Ishikawa (cell line): ENCODE data around the gene SAMD9L.

Experiments used
- CEBPB ChIP-seq: IDR thresholded peaks from 2 replicates; pipeline ENCODE4 v1.6.1; 2012
- CREB1 ChIP-seq: IDR thresholded peaks from 2 replicates; pipeline ENCODE4 v1.6.1; 2012; ENCODE audit warnings: low read depth
- EGR1 ChIP-seq: IDR thresholded peaks from 2 replicates; pipeline ENCODE4 v1.6.1; 2012
- EP300 ChIP-seq: IDR thresholded peaks from 2 replicates; pipeline ENCODE4 v1.6.1; 2012; ENCODE audit warnings: borderline replicate concordance
- FOXM1 ChIP-seq: IDR thresholded peaks from 2 replicates; pipeline ENCODE4 v1.6.1; 2012; ENCODE audit warnings: low read depth, borderline replicate concordance
- NFIC ChIP-seq: IDR thresholded peaks from 2 replicates; pipeline ENCODE4 v1.6.1; 2012
- RAD21 ChIP-seq: IDR thresholded peaks from 2 replicates; pipeline ENCODE4 v1.6.1; 2012; ENCODE audit warnings: low read depth
- TAF1 ChIP-seq: IDR thresholded peaks from 2 replicates; pipeline ENCODE4 v1.6.1; 2012; ENCODE audit warnings: low read depth, mild to moderate bottlenecking
- TCF12 ChIP-seq: IDR thresholded peaks from 2 replicates; pipeline ENCODE4 v1.6.1; 2012; ENCODE audit warnings: low read depth
- TEAD4 ChIP-seq: IDR thresholded peaks from 2 replicates; pipeline ENCODE4 v1.6.1; 2012
- YY1 ChIP-seq: IDR thresholded peaks from 2 replicates; pipeline ENCODE4 v1.6.1; 2012; ENCODE audit warnings: low read depth
- ZBTB7A ChIP-seq: IDR thresholded peaks from 2 replicates; pipeline ENCODE4 v1.6.1; 2012; ENCODE audit warnings: low read depth
- TF ChIP-seq, protein P1 (sequence below): IDR thresholded peaks from 2 replicates; pipeline ENCODE4 v1.6.1; 2012
- TF ChIP-seq, protein P2 (sequence below): IDR thresholded peaks from 2 replicates; pipeline ENCODE4 v1.6.1; 2012; ENCODE audit warnings: low read depth, mild to moderate bottlenecking
- TF ChIP-seq, protein P3 (sequence below): IDR thresholded peaks from 2 replicates; pipeline ENCODE4 v1.6.1; 2012

SAMD9L gene

DNA sequence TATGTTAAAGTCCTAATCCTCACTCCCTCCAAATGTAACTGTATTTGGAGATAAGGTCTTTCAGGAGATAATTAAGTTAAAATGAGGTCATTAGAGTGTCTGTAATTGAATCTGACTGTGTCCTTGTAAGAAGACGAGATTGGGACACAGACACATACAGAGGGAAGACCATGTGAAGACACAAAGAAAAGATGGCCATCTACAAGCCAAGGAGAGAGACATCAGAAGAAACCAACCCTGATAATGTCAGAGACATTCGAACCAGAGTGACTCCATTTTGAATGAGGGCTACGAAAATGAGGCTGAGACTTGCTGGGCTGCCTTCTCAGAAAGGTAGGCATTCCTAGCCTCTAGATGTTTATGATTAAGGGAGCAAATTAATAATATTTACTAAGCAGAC is 542 bp upstream of the SAMD9L start:
- TF ChIP-seq FOXM1, result no peak
- TF ChIP-seq, protein P1, sequence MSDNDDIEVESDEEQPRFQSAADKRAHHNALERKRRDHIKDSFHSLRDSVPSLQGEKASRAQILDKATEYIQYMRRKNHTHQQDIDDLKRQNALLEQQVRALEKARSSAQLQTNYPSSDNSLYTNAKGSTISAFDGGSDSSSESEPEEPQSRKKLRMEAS, result no peak
- TF ChIP-seq, protein P2, sequence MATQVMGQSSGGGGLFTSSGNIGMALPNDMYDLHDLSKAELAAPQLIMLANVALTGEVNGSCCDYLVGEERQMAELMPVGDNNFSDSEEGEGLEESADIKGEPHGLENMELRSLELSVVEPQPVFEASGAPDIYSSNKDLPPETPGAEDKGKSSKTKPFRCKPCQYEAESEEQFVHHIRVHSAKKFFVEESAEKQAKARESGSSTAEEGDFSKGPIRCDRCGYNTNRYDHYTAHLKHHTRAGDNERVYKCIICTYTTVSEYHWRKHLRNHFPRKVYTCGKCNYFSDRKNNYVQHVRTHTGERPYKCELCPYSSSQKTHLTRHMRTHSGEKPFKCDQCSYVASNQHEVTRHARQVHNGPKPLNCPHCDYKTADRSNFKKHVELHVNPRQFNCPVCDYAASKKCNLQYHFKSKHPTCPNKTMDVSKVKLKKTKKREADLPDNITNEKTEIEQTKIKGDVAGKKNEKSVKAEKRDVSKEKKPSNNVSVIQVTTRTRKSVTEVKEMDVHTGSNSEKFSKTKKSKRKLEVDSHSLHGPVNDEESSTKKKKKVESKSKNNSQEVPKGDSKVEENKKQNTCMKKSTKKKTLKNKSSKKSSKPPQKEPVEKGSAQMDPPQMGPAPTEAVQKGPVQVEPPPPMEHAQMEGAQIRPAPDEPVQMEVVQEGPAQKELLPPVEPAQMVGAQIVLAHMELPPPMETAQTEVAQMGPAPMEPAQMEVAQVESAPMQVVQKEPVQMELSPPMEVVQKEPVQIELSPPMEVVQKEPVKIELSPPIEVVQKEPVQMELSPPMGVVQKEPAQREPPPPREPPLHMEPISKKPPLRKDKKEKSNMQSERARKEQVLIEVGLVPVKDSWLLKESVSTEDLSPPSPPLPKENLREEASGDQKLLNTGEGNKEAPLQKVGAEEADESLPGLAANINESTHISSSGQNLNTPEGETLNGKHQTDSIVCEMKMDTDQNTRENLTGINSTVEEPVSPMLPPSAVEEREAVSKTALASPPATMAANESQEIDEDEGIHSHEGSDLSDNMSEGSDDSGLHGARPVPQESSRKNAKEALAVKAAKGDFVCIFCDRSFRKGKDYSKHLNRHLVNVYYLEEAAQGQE, result no peak
- no peak for TF ChIP-seq ZBTB7A
- no peak for TF ChIP-seq CEBPB
- no peak for TF ChIP-seq TEAD4
- TF ChIP-seq EP300, result no peak
- no peak for TF ChIP-seq EGR1
- no peak for TF ChIP-seq CREB1

DNA sequence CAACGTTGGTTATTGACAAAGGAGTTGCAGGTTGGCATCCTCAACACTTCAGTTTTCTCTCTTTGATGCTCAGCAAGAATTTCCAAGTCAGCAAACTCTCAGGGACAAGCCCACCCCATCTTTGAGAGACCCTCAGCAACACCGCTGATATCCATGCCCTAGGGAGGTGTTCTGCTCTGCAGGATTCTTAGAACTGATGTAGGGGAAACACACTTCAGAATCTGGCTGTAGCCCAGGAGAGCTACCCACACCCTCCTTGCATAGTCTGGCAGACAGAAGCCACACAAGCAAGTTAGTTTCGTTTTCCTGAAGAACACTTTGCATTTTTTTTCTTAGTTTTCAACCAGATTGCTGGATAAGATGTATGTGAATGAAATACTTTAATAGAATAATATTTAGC is 822 bp downstream of the SAMD9L start:
- TF ChIP-seq ZBTB7A, result no peak

DNA sequence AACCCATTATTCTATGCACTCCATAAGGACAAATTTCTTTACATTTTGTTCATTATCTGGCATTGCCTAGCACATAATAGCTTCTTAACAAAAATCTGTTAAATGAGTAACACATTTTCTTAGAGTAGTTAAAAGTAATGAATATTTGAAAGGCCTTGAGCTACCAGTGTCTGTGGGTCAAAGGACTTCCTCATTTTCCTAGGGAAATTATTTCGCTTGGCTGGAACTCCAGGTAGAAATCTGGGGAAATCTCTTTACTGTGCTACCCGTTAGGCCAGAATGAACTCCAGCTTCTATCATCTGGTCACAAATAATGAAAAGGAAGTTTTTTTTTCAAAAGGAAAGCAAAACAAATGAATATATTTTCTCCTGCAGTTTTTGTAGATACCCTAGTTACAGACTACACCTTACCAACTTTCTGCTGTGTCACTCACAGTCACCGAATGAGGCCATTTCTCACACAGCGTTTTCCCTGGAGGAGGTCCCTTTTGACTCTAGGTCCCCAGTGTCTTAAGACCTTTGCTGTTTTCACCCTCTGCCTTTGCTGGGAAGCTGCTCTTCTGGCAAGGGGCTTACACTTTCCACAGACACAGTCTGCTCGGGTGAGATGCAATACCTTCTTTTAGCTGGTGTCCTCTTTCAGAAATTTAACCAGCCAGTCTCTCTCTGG is 1.6 kb downstream of the SAMD9L start:
- TF ChIP-seq, protein P3, sequence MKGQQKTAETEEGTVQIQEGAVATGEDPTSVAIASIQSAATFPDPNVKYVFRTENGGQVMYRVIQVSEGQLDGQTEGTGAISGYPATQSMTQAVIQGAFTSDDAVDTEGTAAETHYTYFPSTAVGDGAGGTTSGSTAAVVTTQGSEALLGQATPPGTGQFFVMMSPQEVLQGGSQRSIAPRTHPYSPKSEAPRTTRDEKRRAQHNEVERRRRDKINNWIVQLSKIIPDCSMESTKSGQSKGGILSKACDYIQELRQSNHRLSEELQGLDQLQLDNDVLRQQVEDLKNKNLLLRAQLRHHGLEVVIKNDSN, result no peak
- TF ChIP-seq NFIC (no peak), CREB1 (no peak), CEBPB (no peak), RAD21 (no peak), ZBTB7A (no peak), TAF1 (no peak), EGR1 (no peak), YY1 (no peak)

DNA sequence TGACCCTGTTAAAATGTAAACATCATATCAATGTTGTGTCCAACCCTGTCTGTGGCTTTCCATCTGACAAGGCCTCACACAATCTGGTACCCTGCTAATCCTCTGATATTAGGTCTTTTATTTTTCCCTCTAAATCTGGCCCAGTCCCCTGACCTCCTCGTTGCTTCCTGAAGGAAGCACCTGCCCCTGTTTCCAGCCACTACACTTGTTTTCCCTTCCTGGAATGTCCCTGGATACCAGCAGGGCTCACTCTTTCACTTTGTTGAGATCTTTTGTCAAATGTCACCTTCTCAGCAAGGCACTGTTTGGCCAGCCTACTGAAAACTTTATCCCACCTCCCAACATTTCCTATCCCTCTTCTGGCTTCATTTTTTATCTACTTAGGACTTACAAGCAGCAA is 2.1 kb downstream of the SAMD9L start:
- TF ChIP-seq, protein P1, result no peak
- TF ChIP-seq NFIC (no peak), FOXM1 (no peak), ZBTB7A (no peak), CEBPB (no peak), CREB1 (no peak)

DNA sequence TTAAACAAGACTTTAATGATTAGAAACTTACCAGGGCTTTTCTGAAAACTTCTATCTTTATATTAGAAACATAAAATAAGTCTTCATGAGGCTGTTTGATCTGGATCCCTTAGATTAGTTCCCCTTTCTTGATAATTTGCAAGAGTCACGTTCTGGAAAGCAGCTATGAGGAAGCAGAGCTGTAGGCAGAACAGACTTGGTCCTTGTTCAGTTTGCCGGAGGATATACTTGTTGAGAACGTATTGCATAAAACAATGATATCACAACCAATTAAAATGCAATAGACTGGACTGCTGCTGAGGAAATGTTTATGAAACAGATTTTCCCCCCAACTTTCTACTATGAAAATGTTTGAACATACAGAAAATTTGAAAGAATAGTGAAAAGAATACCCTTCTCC is 2.8 kb downstream of the SAMD9L start:
- TF ChIP-seq FOXM1, result no peak
- TF ChIP-seq, protein P3, result no peak
- no peak for TF ChIP-seq RAD21
- TF ChIP-seq TCF12, result no peak
- no peak for TF ChIP-seq YY1
- TF ChIP-seq, protein P2, result no peak
- TF ChIP-seq, protein P1, result no peak
- no peak for TF ChIP-seq CREB1
- no peak for TF ChIP-seq NFIC
- no peak for TF ChIP-seq TAF1
- no peak for TF ChIP-seq TEAD4
- TF ChIP-seq EGR1, result no peak
- no peak for TF ChIP-seq CEBPB
- no peak for TF ChIP-seq ZBTB7A
- TF ChIP-seq EP300, result no peak

DNA sequence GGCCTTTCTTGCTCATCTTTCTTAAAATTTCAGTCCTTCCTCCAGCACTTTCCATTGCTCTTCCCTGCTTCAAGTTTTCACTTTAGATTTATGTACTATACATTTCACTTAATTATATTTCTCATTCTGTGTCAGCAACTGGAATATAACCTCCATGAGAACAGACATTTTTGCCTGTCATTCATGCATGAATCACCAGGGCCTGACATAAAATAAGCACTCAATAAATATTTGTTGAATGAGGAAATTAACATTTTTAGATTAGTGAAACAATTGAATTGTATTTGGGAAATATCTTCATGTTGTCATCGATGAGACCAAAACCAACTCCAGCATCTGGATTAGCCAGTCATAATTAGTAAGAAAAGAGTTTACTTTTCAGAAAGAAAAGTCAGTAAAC is 6.1 kb downstream of the SAMD9L start:
- TF ChIP-seq EGR1, result no peak
- TF ChIP-seq ZBTB7A, result no peak
- no peak for TF ChIP-seq TEAD4
- TF ChIP-seq FOXM1, result no peak
- TF ChIP-seq CEBPB, result no peak
- TF ChIP-seq CREB1, result no peak
- TF ChIP-seq, protein P2, result no peak
- no peak for TF ChIP-seq TAF1
- TF ChIP-seq RAD21, result no peak
- TF ChIP-seq YY1, result no peak
- TF ChIP-seq, protein P1, result no peak
- no peak for TF ChIP-seq NFIC
